Activated CD8-positive, alpha-beta memory T cell treated with anti-CD3 and anti-CD28 coated beads, Interleukin-2, amount 50 U/mL, for 24 hours (primary cell): ENCODE measurements around the gene ACRV1.

ENCODE experiments used
- DNase-seq: peaks from one replicate; pipeline ENCODE4 v3.0.0-alpha.2; 2020; ENCODE audit errors: extremely low read depth

Gene ACRV1

GRCh38 chr11:125649465-125650166 lies 31.0 kb downstream of the ACRV1 start:
- DNase-seq: no peak

GRCh38 chr11:125645871-125646270 lies 34.8 kb downstream of the ACRV1 start:
- DNase-seq: no peak

- DNase-seq: no peak
Observed at GRCh38 chr11:125638315-125638714, 42.3 kb downstream of the ACRV1 start.

- DNase-seq: no peak
Observed at GRCh38 chr11:125637840-125638239, 42.8 kb downstream of the ACRV1 start.

GRCh38 chr11:125627236-125627910 lies 53.3 kb downstream of the ACRV1 start:
- no peak for DNase-seq

- DNase-seq: no peak
Observed at GRCh38 chr11:125626288-125626950, 54.2 kb downstream of the ACRV1 start.

GRCh38 chr11:125625630-125626287 lies 54.9 kb downstream of the ACRV1 start:
- DNase-seq: peak; percentile 78

GRCh38 chr11:125625225-125625629 lies 55.4 kb downstream of the ACRV1 start:
- no peak for DNase-seq

- no peak for DNase-seq
Observed at GRCh38 chr11:125624756-125625213, 55.9 kb downstream of the ACRV1 start, which contains the start of gene CHEK1. Gene CHEK1 (plus strand): TSS chr11:125625163. CDS start chr11:125626769, 1,606 bp downstream.

- DNase-seq: no peak
Observed at GRCh38 chr11:125623064-125623463, 57.6 kb downstream of the ACRV1 start.

- DNase-seq: no peak
Observed at GRCh38 chr11:125621995-125622394, 58.7 kb downstream of the ACRV1 start.
